CD8-positive, alpha-beta memory T cell (primary cell): ENCODE data around the gene GTPBP6. TPM values are rescaled to one million over a fixed set of nuclear protein-coding genes. Genes with fewer than 3 reads are reported as not detected.

Experiments
- CTCF ChIA-PET: fragments of 350-600 bp; sonication (Branson Sonifier 250); formaldehyde crosslinking; loops from one replicate; lab custom pipeline; 2021; ENCODE audit warnings: antibody characterized with exemption; lab: Charles Lee
- POLR2A ChIA-PET: fragments of 350-600 bp; sonication (Branson Sonifier 250); formaldehyde crosslinking; loops from one replicate; lab custom pipeline; 2021; ENCODE audit warnings: antibody characterized with exemption; lab: Charles Lee
- DNase-seq, 5 donors: peaks; one replicate each; pipeline versions ENCODE4 v3.0.0 to v3.0.0-alpha.2; 2020 to 2022; ENCODE audit warnings: mixed read lengths in 1 of 5
- H3K27ac ChIP-seq: one replicate; pipeline ENCODE4 v1.7.0; 2013; ENCODE audit warnings: low read depth, mild to moderate bottlenecking, low read length, moderate library complexity
- H3K27me3 ChIP-seq: 2 replicates; pipeline ENCODE4 v1.7.0; 2013; ENCODE audit warnings: low read length, mild to moderate bottlenecking; ENCODE audit not compliant: insufficient read depth, poor library complexity, severe bottlenecking
- H3K36me3 ChIP-seq: 2 replicates; pipeline ENCODE4 v1.7.0; 2013; ENCODE audit warnings: mild to moderate bottlenecking, low read length, moderate library complexity; ENCODE audit not compliant: insufficient read depth
- H3K4me1 ChIP-seq: 2 replicates; pipeline ENCODE4 v1.7.0; 2013; ENCODE audit warnings: mild to moderate bottlenecking, low read length, moderate library complexity; ENCODE audit not compliant: insufficient read depth
- H3K4me3 ChIP-seq: 2 replicates; pipeline ENCODE4 v1.7.0; 2013; ENCODE audit warnings: mild to moderate bottlenecking, low read length
- H3K9me3 ChIP-seq: 2 replicates; pipeline ENCODE4 v1.7.0; 2013; ENCODE audit warnings: mild to moderate bottlenecking, low read length
- H3K27ac Mint-ChIP-seq, 8 donors: one replicate each; pipeline ENCODE4 v1.8.0; 2020 to 2021; ENCODE audit warnings: mixed read lengths in 8 of 8, mild to moderate bottlenecking in 6 of 8, inconsistent platforms in 3 of 8, moderate library complexity in 3 of 8
- H3K27me3 Mint-ChIP-seq, 2 donors: one replicate each; pipeline ENCODE4 v1.8.0; 2020 to 2021; ENCODE audit warnings: mixed read lengths in 2 of 2, mild to moderate bottlenecking in 1 of 2, moderate library complexity in 1 of 2
- H3K36me3 Mint-ChIP-seq, 3 donors: one replicate each; pipeline ENCODE4 v1.8.0; 2020 to 2021; ENCODE audit warnings: mixed read lengths in 3 of 3, inconsistent platforms in 1 of 3, mild to moderate bottlenecking in 1 of 3
- H3K4me1 Mint-ChIP-seq, 3 donors: one replicate each; pipeline ENCODE4 v1.8.0; 2020 to 2021; ENCODE audit warnings: mixed read lengths in 3 of 3, inconsistent platforms in 1 of 3, mild to moderate bottlenecking in 1 of 3
- H3K4me3 Mint-ChIP-seq, 7 donors: one replicate each; pipeline ENCODE4 v1.8.0; 2020 to 2021; ENCODE audit warnings: mixed read lengths in 7 of 7, mild to moderate bottlenecking in 6 of 7, moderate library complexity in 4 of 7, inconsistent platforms in 2 of 7
- H3K9me3 Mint-ChIP-seq, 5 donors: one replicate each; pipeline ENCODE4 v1.8.0; 2020 to 2022; ENCODE audit warnings: mixed read lengths in 5 of 5, mild to moderate bottlenecking in 3 of 5, moderate library complexity in 2 of 5, inconsistent platforms in 1 of 5
- polyA plus RNA-seq: library from polyadenylated mRNA; unstranded; fragments of 300-500 nt; fragmentation: Illumina TruSeq; gene quantifications from one replicate; pipeline ENCODE4 v1.2.3, GENCODE V29; 2021
- total RNA-seq, 2 experiments: library from RNA; stranded (reverse); gene quantifications; one replicate each; pipeline ENCODE4 v1.2.3, GENCODE V29; 2021

Gene GTPBP6
- total and polyA plus RNA-seq, 3 experiments from 2014 or later: 55.7 to 78.5 (median 77.8) TPM

GRCh38 chrX:323721-324628 is 5.4 kb upstream of the GTPBP6 start:
- Histone ChIP-seq H3K4me3 (no peak overlapping the region), H3K4me1 (peaks cover 26% of the 10 kb centered on the region), H3K9me3 (no peaks in the 10 kb centered on the region), H3K27me3 (no peaks in the 10 kb centered on the region), H3K36me3 (no peaks in the 10 kb centered on the region), H3K27ac (no peak overlapping the region)
- CTCF ChIA-PET: no interaction called here
- H3K27me3 Mint-ChIP-seq: peaks cover 0 to 4% of the 10 kb centered on the region in 2 donors
- peak overlapping the region in 5 of 8 donors; percentile 87 to 98 (median 94) for H3K27ac Mint-ChIP-seq
- peak in 2 of 5 donors; percentile 34 to 68 for DNase-seq
- peaks cover 0 to 3% (median 0%) of the 10 kb centered on the region in 5 donors for H3K9me3 Mint-ChIP-seq
- POLR2A ChIA-PET: no interaction called here
- H3K4me3 Mint-ChIP-seq: peak overlapping the region in 5 of 7 donors; percentile 76 to 85 (median 79)
- peaks cover 20 to 36% (median 25%) of the 10 kb centered on the region in 3 donors for H3K4me1 Mint-ChIP-seq
- H3K36me3 Mint-ChIP-seq: no peaks in the 10 kb centered on the region

GRCh38 chrX:320126-320783 is 1.7 kb upstream of the GTPBP6 start:
- Histone ChIP-seq H3K9me3 (no peaks in the 10 kb centered on the region), H3K27me3 (no peaks in the 10 kb centered on the region), H3K4me1 (peaks cover 39% of the 10 kb centered on the region), H3K27ac (peak overlapping the region; percentile 69), H3K4me3 (peak overlapping the region; percentile 66), H3K36me3 (no peaks in the 10 kb centered on the region)
- Mint-ChIP-seq H3K4me1 (peaks cover 25 to 42% (median 29%) of the 10 kb centered on the region in 3 donors), H3K27me3 (peaks cover 0 to 7% of the 10 kb centered on the region in 2 donors), H3K9me3 (peaks cover 0 to 3% (median 0%) of the 10 kb centered on the region in 5 donors), H3K27ac (peak overlapping the region; percentile 4 to 81 (median 70)), H3K36me3 (peaks cover 0 to 9% (median 0%) of the 10 kb centered on the region in 3 donors), H3K4me3 (peak overlapping the region; percentile 71 to 86 (median 78))
- peak in 1 of 5 donors; percentile 47 for DNase-seq
- ChIA-PET POLR2A (no interaction called here), CTCF (no interaction called here)

- Mint-ChIP-seq H3K36me3 (peaks cover 0 to 9% (median 0%) of the 10 kb centered on the region in 3 donors), H3K27me3 (peaks cover 0 to 7% of the 10 kb centered on the region in 2 donors), H3K27ac (peak overlapping the region in 2 of 8 donors; percentile 78 to 81), H3K4me3 (peak overlapping the region; percentile 71 to 87 (median 78)), H3K9me3 (peaks cover 0 to 3% (median 0%) of the 10 kb centered on the region in 5 donors), H3K4me1 (peaks cover 22 to 39% (median 29%) of the 10 kb centered on the region in 3 donors)
- peak in 1 of 5 donors; percentile 57 for DNase-seq
- H3K4me1 ChIP-seq: peaks cover 39% of the 10 kb centered on the region
- ChIA-PET POLR2A (no interaction called here), CTCF (no interaction called here)
- peak overlapping the region; percentile 69 for H3K27ac ChIP-seq
- no peaks in the 10 kb centered on the region for H3K9me3 ChIP-seq
- no peaks in the 10 kb centered on the region for H3K27me3 ChIP-seq
- H3K4me3 ChIP-seq: peak overlapping the region; percentile 66
- H3K36me3 ChIP-seq: no peaks in the 10 kb centered on the region
Measured at GRCh38 chrX:319579-320125, 1.1 kb upstream of the GTPBP6 start.

- peak; percentile 97 to 98 (median 97) for DNase-seq
- Histone ChIP-seq H3K4me3 (peak overlapping the region; percentile 54), H3K4me1 (peaks cover 30% of the 10 kb centered on the region), H3K36me3 (no peaks in the 10 kb centered on the region), H3K27me3 (no peaks in the 10 kb centered on the region), H3K9me3 (no peaks in the 10 kb centered on the region), H3K27ac (peak overlapping the region; percentile 85)
- peaks cover 0 to 5% of the 10 kb centered on the region in 2 donors for H3K27me3 Mint-ChIP-seq
- peak overlapping the region; percentile 86 to 96 (median 94) for H3K4me3 Mint-ChIP-seq
- peak overlapping the region; percentile 96 to 99 (median 99) for H3K27ac Mint-ChIP-seq
- CTCF ChIA-PET: no interaction called here
- POLR2A ChIA-PET: no interaction called here
- peaks cover 2 to 19% (median 4%) of the 10 kb centered on the region in 3 donors for H3K36me3 Mint-ChIP-seq
- H3K4me1 Mint-ChIP-seq: peaks cover 14 to 27% (median 26%) of the 10 kb centered on the region in 3 donors
- peaks cover 0 to 1% (median 0%) of the 10 kb centered on the region in 5 donors for H3K9me3 Mint-ChIP-seq
Measured at GRCh38 chrX:318068-318738, 393 bp downstream of the GTPBP6 start.

- H3K9me3 Mint-ChIP-seq: no peaks in the 10 kb centered on the region
- H3K36me3 ChIP-seq: no peaks in the 10 kb centered on the region
- no peak for DNase-seq
- CTCF ChIA-PET: no interaction called here
- H3K4me1 Mint-ChIP-seq: peaks cover 7 to 21% (median 20%) of the 10 kb centered on the region in 3 donors
- peaks cover 0 to 4% of the 10 kb centered on the region in 2 donors for H3K27me3 Mint-ChIP-seq
- H3K27me3 ChIP-seq: no peaks in the 10 kb centered on the region
- peaks cover 27% of the 10 kb centered on the region for H3K4me1 ChIP-seq
- peak overlapping the region; percentile 96 to 99 (median 99) for H3K27ac Mint-ChIP-seq
- H3K9me3 ChIP-seq: no peaks in the 10 kb centered on the region
- H3K4me3 ChIP-seq: peak overlapping the region; percentile 54
- H3K27ac ChIP-seq: peak overlapping the region; percentile 85
- POLR2A ChIA-PET: no interaction called here
- H3K4me3 Mint-ChIP-seq: peak overlapping the region; percentile 84 to 96 (median 94)
- H3K36me3 Mint-ChIP-seq: peaks cover 2 to 23% (median 5%) of the 10 kb centered on the region in 3 donors
Measured at GRCh38 chrX:317424-318067, 1.1 kb downstream of the GTPBP6 start.

- peaks cover 9% of the 10 kb centered on the region for H3K36me3 ChIP-seq
- H3K36me3 Mint-ChIP-seq: peaks cover 5 to 32% (median 12%) of the 10 kb centered on the region in 3 donors
- H3K4me1 Mint-ChIP-seq: peaks cover 5 to 18% (median 18%) of the 10 kb centered on the region in 3 donors
- no peak overlapping the region for H3K27ac ChIP-seq
- DNase-seq: peak in 1 of 5 donors; percentile 60
- H3K27me3 ChIP-seq: no peaks in the 10 kb centered on the region
- no peak overlapping the region for H3K4me3 ChIP-seq
- POLR2A ChIA-PET: no interaction called here
- CTCF ChIA-PET: no interaction called here
- H3K27me3 Mint-ChIP-seq: peaks cover 0 to 4% of the 10 kb centered on the region in 2 donors
- no peaks in the 10 kb centered on the region for H3K9me3 Mint-ChIP-seq
- H3K9me3 ChIP-seq: no peaks in the 10 kb centered on the region
- peaks cover 27% of the 10 kb centered on the region for H3K4me1 ChIP-seq
- peak overlapping the region in 5 of 7 donors; percentile 7 to 59 (median 37) for H3K4me3 Mint-ChIP-seq
- peak overlapping the region in 6 of 8 donors; percentile 15 to 96 (median 45) for H3K27ac Mint-ChIP-seq
Measured at GRCh38 chrX:316351-317325, 2.0 kb downstream of the GTPBP6 start.
